Epithelial cell of esophagus (primary cell): ENCODE results near the gene ANKRD55.
"Not testable (repeated sequence)": the region's sequence is repeated elsewhere in the genome, so short reads cannot be mapped to it uniquely, and the experiment has no call there.

Experiments used
- DNase-seq: peaks from one replicate; pipeline ENCODE4 v3.0.0; 2010; ENCODE audit warnings: low read depth
- H3K4me3 ChIP-seq: 2 replicates; pipeline ENCODE4 v1.5.1; 2011; ENCODE audit warnings: mild to moderate bottlenecking, low read length, control low read depth
- CTCF ChIP-seq: IDR thresholded peaks from 2 replicates; pipeline ENCODE4 v1.5.1; 2011; ENCODE audit warnings: low read depth, mild to moderate bottlenecking, low read length, control low read depth, inconsistent platforms; ENCODE audit not compliant: insufficient read depth; ENCODE audit errors: missing control alignments

ANKRD55 gene

DNA sequence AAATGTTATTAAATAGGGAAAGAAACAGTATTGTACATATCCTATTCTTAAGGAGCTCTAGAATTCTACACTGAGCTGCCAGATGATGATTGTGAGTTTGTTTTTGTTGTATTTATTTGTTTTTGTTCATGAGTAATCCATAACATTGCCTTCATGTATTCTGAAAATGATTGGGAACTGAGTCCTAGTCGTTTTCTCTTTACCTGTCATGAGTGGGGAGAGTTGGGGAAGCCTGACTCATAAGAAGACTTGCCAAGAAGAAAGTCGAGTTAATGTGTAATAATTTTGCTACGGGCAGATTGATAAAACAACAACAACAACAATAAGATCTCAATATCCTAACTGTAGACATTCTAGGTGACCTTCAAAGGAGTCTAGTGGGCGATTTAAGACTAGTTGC, 103.8 kb downstream of the ANKRD55 start:
- H3K4me3 ChIP-seq: no peak overlapping the region
- TF ChIP-seq CTCF: no peak
- peak; percentile 66 for DNase-seq

GRCh38 chr5:56128113-56128512, 105.0 kb downstream of the ANKRD55 start:
- no peak for TF ChIP-seq CTCF
- DNase-seq: no peak
- no peak overlapping the region for H3K4me3 ChIP-seq

DNA sequence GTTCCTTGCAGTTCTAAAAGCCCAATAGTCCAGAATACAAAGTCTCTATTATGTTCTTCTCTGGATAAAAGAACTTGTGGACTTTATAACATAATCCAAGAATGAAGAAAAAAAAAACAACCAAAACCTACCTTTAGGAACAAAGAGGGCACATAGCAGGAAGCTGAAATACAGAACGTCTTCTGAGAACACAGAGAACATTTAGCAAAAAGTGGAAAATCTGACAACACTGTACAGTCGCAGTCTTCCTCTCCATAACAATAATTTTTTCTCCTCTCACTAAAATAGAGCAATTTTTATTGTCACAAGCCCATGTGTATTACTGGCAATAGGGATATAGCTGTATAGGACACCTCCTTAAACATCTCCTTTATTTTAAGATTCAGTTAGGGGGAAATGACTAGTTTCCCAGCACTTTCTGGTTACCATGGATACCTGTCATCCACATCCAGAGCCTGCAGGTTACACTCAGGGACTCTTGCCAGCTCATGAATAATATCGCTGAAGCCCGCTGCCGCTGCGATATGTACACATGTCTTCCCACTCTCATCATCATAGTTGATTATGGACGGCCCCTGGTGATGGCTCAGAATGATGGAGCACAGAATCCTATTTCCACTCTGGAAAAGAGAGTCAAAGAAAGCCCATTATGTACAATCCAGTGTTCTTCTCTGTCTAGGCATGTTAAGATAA, 106.5 kb downstream of the ANKRD55 start:
- no peak overlapping the region for H3K4me3 ChIP-seq
- DNase-seq: peak; percentile 48
- no peak for TF ChIP-seq CTCF

- no peak for TF ChIP-seq CTCF
- H3K4me3 ChIP-seq: no peak overlapping the region
- peak; percentile 93 for DNase-seq
Observed at GRCh38 chr5:56123531-56124243, 109.4 kb downstream of the ANKRD55 start.

- H3K4me3 ChIP-seq, DNase-seq: not testable (repeated sequence)
Observed at GRCh38 chr5:56122360-56122985, 110.7 kb downstream of the ANKRD55 start.

- no peak for DNase-seq
- TF ChIP-seq CTCF: no peak
- no peak overlapping the region for H3K4me3 ChIP-seq
Observed at GRCh38 chr5:56119050-56119449, 114.1 kb downstream of the ANKRD55 start.

GRCh38 chr5:56116599-56117141, 116.5 kb downstream of the ANKRD55 start:
- no peak for DNase-seq
- H3K4me3 ChIP-seq: no peak overlapping the region
- TF ChIP-seq CTCF: no peak
